Ovary (tissue), 9 donors: Measurements from ENCODE around the gene TMTC1. TPM values are rescaled to one million over a fixed set of nuclear protein-coding genes. Genes with fewer than 3 reads are reported as not detected.

Experiments used
- DNase-seq, 5 donors: peaks; one replicate each; pipeline ENCODE4 v3.0.0-alpha.2; 2019 to 2020
- H3K27ac ChIP-seq, 2 donors: fragments of 200-600 bp; one replicate each; pipeline versions ENCODE4 v1.5.1 to v1.8.0; 2019 to 2022
- H3K27me3 ChIP-seq: fragments of 200-600 bp; one replicate; pipeline ENCODE4 v1.8.0; 2022
- H3K36me3 ChIP-seq: fragments of 200-600 bp; sonication (generic); one replicate; pipeline ENCODE4 v1.5.1; 2019
- H3K4me1 ChIP-seq: one replicate; pipeline ENCODE4 v1.8.1; 2013; ENCODE audit warnings: mild to moderate bottlenecking, moderate library complexity; ENCODE audit not compliant: insufficient read depth
- H3K4me3 ChIP-seq: fragments of 200-600 bp; sonication (generic); one replicate; pipeline ENCODE4 v1.5.1; 2017
- H3K9me3 ChIP-seq, 2 donors: fragments of 200-600 bp in 1 of 2; sonication (generic) in 1 of 2; one replicate each; pipeline versions ENCODE4 v1.5.1 to v1.8.1; 2013 to 2019; ENCODE audit warnings: mild to moderate bottlenecking in 1 of 2, moderate library complexity in 1 of 2
- EP300 ChIP-seq: sonication (generic); formaldehyde crosslinking; IDR thresholded peaks from one replicate; pipeline ENCODE4 v1.6.1; 2017; ENCODE audit warnings: antibody characterized with exemption
- POLR2A ChIP-seq: fragments of 450-650 bp; IDR thresholded peaks from one replicate; pipeline ENCODE4 v1.6.1; 2017; ENCODE audit warnings: antibody characterized with exemption, mild to moderate bottlenecking, moderate library complexity
- WGBS, 3 donors: extraction: QIAGEN DNeasy Blood & Tissue Kit in 1 of 3; methylation state at CpG; one replicate each; pipeline versions ENCODE4 v1.1.5 to v1.1.7; 2013 to 2017; 5-methylcytosine and 5-hydroxymethylcytosine counted together
- intact Hi-C, 4 donors: fragments of 100-400 bp; cut with DNase I; formaldehyde crosslinking; loops; one replicate each; pipeline versions ENCODE4 v1.11.0 to v1.15.1; 2022 to 2023
- polyA plus RNA-seq, 2 donors: library from polyadenylated mRNA; stranded (reverse); fragments of 200-250 nt in 1 of 2; fragments of 350-450 nt in 1 of 2; fragmentation: Illumina TruSeq in 1 of 2; extraction: RNeasy Lipid Tissue Mini Kit (QIAGEN cat#74804) in 1 of 2; gene quantifications; one replicate each; pipeline ENCODE4 v1.2.3, GENCODE V29; 2013 to 2014
- total RNA-seq, 7 donors: library from RNA; depleted of rRNA in 2 of 7; stranded (reverse); fragments of >200 nt in 2 of 7; fragmentation: NEBNext Ultra II Directional in 3 of 7; extraction: Animal tissue kit (Norgen Biotek cat#: 25700) in 3 of 7; gene quantifications; one replicate each; pipeline versions ENCODE4 v1.1.0 to v1.2.4, GENCODE V29; 2016 to 2023
- TF ChIP-seq, protein P1 (sequence below), 3 donors: fragments of 450-650 bp in 2 of 3; fragments of 200-600 bp in 1 of 3; IDR thresholded peaks; one replicate each; pipeline versions ENCODE4 v1.5.1 to v1.8.0; 2016 to 2022; ENCODE audit warnings: antibody characterized with exemption in 3 of 3, mild to moderate bottlenecking in 1 of 3
- donor health status: DM: no; HTN: no; CAD: no; lungs with moderate emphysema.
- donor health status: DM: no; HTN: no; CAD: no.
- donor health status: Bipolar disorder and iron deficiency.
- donor health status: DM: yes; HTN: yes; CAD: no.
- donor health status: DM: no; HTN: no; CAD: no.
- donor health status: DM: yes; HTN: yes; CAD: no.

Gene TMTC1
- total and polyA plus RNA-seq, 9 donors, result 8.1 to 46.3 (median 21.3) TPM

DNA sequence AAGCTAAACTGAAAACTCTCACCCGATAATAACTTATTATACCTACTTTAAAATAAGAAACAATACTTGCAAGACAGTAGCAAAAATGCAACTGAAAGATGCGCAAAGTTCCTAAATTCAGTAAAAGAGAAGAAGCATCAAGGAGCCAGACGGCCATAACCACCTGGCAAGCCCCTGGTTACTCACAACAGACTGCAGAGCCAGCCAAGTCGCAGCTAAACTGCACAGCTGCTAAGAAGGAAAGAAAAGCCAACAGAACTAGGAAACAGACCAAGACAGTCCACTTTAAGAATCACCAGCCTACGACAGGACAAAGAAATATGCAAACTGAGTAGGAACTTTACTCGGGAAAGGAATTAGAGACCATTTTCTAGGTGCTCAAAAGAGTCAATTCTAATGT, 127.9 kb downstream of the TMTC1 start:
- TF ChIP-seq, protein P1, sequence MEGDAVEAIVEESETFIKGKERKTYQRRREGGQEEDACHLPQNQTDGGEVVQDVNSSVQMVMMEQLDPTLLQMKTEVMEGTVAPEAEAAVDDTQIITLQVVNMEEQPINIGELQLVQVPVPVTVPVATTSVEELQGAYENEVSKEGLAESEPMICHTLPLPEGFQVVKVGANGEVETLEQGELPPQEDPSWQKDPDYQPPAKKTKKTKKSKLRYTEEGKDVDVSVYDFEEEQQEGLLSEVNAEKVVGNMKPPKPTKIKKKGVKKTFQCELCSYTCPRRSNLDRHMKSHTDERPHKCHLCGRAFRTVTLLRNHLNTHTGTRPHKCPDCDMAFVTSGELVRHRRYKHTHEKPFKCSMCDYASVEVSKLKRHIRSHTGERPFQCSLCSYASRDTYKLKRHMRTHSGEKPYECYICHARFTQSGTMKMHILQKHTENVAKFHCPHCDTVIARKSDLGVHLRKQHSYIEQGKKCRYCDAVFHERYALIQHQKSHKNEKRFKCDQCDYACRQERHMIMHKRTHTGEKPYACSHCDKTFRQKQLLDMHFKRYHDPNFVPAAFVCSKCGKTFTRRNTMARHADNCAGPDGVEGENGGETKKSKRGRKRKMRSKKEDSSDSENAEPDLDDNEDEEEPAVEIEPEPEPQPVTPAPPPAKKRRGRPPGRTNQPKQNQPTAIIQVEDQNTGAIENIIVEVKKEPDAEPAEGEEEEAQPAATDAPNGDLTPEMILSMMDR (IDR thresholded peaks at IDR 0.05), result no peak
- no peak for TF ChIP-seq EP300
- no peak for TF ChIP-seq POLR2A
- no peaks in the 10 kb centered on the region for H3K27me3 ChIP-seq
- H3K9me3 ChIP-seq, result no peaks in the 10 kb centered on the region
- H3K36me3 ChIP-seq, result no peaks in the 10 kb centered on the region
- H3K27ac ChIP-seq, result no peak overlapping the region
- WGBS, 3 donors, result 53 to 55% (median 53%) methylated on average over 6 of the region's 6 CpGs
- H3K4me3 ChIP-seq, result no peak overlapping the region
- no peaks in the 10 kb centered on the region for H3K4me1 ChIP-seq
- intact Hi-C loops, result no loop called here
- DNase-seq, result no peak

DNA sequence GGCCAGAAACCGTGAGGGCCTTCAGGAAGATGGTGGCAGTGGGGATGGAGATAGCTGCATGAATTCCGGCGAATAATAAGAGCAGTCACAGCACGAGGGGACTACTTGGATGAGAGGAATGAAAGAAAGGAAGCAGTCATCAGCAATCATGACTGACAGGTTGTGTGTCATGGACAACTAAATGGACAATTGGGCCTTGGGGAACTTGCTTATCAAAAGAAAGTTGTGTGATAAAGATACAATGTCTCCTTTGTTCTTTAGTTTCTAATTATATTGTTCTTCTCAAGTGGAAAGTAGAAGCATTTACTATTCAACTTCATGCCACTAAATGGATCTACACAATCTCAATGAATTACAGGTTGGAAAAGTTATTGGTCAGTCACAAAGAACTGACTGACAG, 130.5 kb downstream of the TMTC1 start:
- TF ChIP-seq EP300 (no peak), POLR2A (no peak)
- TF ChIP-seq, protein P1 (IDR thresholded peaks at IDR 0.05), result no peak
- H3K36me3 ChIP-seq, result no peaks in the 10 kb centered on the region
- WGBS, 3 donors, result 95 to 96% (median 96%) methylated on average over 4 of the region's 4 CpGs
- intact Hi-C loops, result no loop called here
- no peak for DNase-seq
- no peak overlapping the region for H3K27ac ChIP-seq
- H3K4me3 ChIP-seq, result no peak overlapping the region
- no peaks in the 10 kb centered on the region for H3K27me3 ChIP-seq
- no peaks in the 10 kb centered on the region for H3K4me1 ChIP-seq
- no peaks in the 10 kb centered on the region for H3K9me3 ChIP-seq

DNA sequence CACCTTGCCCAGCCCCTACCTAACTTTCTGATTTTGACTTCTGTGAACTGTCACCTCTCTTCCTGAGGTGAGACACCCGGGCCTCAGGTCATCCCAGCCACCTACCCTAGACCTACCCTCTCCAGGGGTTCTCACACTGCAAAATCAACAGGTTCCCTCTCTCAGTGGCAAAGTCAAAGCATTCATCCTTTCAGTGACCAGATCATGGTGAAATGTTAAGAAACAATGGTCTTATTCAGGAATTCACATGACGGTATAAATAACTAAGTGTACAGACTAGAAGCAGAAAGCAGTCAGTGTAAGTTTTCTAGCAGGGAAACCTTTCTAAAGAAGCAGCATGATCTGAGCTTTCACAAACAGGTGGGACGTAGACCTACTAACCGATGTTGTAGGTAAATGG, 133.4 kb downstream of the TMTC1 start:
- Histone ChIP-seq H3K4me1 (no peaks in the 10 kb centered on the region), H3K9me3 (no peaks in the 10 kb centered on the region), H3K27me3 (no peaks in the 10 kb centered on the region), H3K4me3 (no peak overlapping the region), H3K27ac (no peak overlapping the region), H3K36me3 (no peaks in the 10 kb centered on the region)
- WGBS, 3 donors, result 96 to 97% (median 97%) methylated on average over 4 of the region's 4 CpGs
- TF ChIP-seq POLR2A (no peak), EP300 (no peak)
- intact Hi-C loops, result no loop called here
- DNase-seq, result no peak

DNA sequence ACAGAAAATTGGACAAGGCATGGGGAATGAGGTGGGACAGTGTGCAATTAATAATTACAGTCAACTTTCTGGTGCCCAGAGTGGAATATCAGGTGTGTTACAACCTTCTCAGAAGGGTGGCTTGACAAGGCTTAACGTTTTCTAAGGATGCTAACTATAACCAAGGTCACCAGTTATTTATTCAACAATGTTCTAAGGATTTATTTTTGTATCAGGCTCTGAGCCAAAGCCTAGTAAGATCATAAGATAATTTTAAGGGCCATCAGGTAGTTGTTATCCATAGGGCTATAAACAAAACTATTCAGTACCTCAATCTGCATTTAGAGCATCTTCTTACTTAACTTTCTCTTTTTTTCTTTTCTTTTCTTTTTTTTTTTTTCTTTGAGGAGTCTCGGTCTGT, 134.0 kb downstream of the TMTC1 start:
- TF ChIP-seq, protein P1 (IDR thresholded peaks at IDR 0.05), result no peak
- TF ChIP-seq POLR2A, result no peak
- Histone ChIP-seq H3K36me3 (no peaks in the 10 kb centered on the region), H3K4me1 (no peaks in the 10 kb centered on the region), H3K4me3 (no peak overlapping the region), H3K9me3 (no peaks in the 10 kb centered on the region), H3K27me3 (no peaks in the 10 kb centered on the region), H3K27ac (no peak overlapping the region)
- no peak for DNase-seq
- WGBS, 3 donors, result 59 to 71% (median 61%) methylated on average over 2 of the region's 2 CpGs
- intact Hi-C loops, result no loop called here

DNA sequence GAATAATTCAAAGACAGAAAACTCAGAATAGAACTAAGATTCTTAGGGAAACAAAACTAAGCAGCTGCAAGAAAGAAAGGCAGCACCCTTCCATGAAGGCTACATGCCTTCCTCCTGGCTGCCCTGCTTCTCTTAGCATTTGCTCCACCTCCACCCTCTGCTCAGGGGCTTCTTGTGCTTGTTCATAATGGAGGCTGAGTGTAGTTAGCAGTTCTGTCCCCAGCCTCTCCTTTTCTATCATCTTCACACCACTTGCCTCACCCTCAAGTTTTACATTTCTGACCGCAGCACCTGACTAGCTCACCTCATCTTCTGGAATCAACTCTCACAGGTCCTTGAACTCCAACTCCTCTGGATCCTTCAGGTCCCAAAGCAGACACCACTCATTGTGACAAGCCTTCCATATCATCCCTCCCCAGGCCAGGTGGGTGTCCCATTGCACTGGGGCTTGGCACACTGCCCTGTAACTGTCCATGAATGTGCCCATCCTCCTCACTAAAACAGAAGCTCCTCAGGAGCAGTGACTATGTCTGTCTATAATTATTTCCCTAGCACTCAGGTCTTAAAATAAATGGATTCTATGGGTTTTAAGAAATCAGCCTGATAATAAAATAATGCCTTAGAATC, 139.1 kb downstream of the TMTC1 start:
- no peaks in the 10 kb centered on the region for H3K9me3 ChIP-seq
- no peak for TF ChIP-seq POLR2A
- DNase-seq, result no peak
- no peak overlapping the region for H3K4me3 ChIP-seq
- WGBS, 3 donors, result 90 to 95% (median 92%) methylated on average over 1 of the region's 1 CpG
- H3K27me3 ChIP-seq, result no peaks in the 10 kb centered on the region
- no peak overlapping the region for H3K27ac ChIP-seq
- peaks cover 6% of the 10 kb centered on the region for H3K4me1 ChIP-seq
- H3K36me3 ChIP-seq, result no peaks in the 10 kb centered on the region
- intact Hi-C loops, result no loop called here
